PC-9 (cell line): ENCODE data around the gene MYO3B.

ENCODE experiments used
- EZH2 ChIP-seq: fragments of 200-600 bp; sonication (generic); IDR thresholded peaks from 2 replicates; pipeline ENCODE4 v1.8.0; 2017; ENCODE audit warnings: antibody characterized with exemption, low read depth
- TF ChIP-seq, protein P1 (sequence below): fragments of 200-600 bp; sonication (generic); conservative IDR thresholded peaks from 2 replicates; pipeline ENCODE4 v1.6.1; 2017; ENCODE audit warnings: mixed run types, antibody characterized with exemption, mild to moderate bottlenecking, moderate library complexity

DNA sequence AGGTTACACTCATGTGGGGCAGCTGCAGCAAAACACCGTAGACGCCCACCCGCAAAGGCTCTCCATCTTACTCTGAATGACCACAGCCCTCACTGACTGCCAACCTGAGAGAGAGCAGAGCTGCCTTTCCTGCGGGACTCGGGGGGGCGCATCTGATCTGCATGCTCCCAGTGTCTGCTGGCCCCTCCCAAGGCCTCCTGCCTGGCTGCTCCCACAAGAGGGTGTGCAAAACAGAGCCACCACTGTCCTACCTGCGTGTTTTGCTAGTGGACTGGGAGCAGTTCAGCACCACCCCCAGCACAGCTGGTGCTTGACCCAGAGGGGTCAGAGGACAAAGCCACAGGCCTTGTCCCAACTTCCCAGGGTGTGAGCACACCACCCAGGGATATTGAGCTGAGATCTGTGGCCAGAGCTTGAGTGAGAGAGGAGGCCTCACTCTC lies 76.4 kb downstream of the MYO3B start:
- TF ChIP-seq, protein P1, sequence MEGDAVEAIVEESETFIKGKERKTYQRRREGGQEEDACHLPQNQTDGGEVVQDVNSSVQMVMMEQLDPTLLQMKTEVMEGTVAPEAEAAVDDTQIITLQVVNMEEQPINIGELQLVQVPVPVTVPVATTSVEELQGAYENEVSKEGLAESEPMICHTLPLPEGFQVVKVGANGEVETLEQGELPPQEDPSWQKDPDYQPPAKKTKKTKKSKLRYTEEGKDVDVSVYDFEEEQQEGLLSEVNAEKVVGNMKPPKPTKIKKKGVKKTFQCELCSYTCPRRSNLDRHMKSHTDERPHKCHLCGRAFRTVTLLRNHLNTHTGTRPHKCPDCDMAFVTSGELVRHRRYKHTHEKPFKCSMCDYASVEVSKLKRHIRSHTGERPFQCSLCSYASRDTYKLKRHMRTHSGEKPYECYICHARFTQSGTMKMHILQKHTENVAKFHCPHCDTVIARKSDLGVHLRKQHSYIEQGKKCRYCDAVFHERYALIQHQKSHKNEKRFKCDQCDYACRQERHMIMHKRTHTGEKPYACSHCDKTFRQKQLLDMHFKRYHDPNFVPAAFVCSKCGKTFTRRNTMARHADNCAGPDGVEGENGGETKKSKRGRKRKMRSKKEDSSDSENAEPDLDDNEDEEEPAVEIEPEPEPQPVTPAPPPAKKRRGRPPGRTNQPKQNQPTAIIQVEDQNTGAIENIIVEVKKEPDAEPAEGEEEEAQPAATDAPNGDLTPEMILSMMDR = no peak
- TF ChIP-seq EZH2 = no peak
